D721Med (cell line): ENCODE data around the gene MRPL54.
A peak's percentile ranks its signal among the peaks of the same experiment; 100 is the strongest.
"Not testable (repeated sequence)": the region's sequence is repeated elsewhere in the genome, so short reads cannot be mapped to it uniquely, and the experiment has no call there.

Experiments
- DNase-seq: peaks from one replicate; pipeline ENCODE4 v3.0.0; 2011; ENCODE audit warnings: low spot score; ENCODE audit not compliant: insufficient read length
- FAIRE-seq: peaks from 2 replicates; lab custom pipeline; 2011; peaks lifted over from hg19 to GRCh38; lab: Jason Lieb, UNC
- CTCF ChIP-seq: IDR thresholded peaks from 2 replicates; pipeline ENCODE4 v1.5.1; 2012; ENCODE audit warnings: mild to moderate bottlenecking, control low read depth; ENCODE audit not compliant: insufficient read depth; ENCODE audit errors: missing control alignments

The MRPL54 gene

GRCh38 chr19:3765121-3765520 lies 2.6 kb downstream of the MRPL54 start:
- no peak for FAIRE-seq
- no peak for DNase-seq
- no peak for TF ChIP-seq CTCF

DNA sequence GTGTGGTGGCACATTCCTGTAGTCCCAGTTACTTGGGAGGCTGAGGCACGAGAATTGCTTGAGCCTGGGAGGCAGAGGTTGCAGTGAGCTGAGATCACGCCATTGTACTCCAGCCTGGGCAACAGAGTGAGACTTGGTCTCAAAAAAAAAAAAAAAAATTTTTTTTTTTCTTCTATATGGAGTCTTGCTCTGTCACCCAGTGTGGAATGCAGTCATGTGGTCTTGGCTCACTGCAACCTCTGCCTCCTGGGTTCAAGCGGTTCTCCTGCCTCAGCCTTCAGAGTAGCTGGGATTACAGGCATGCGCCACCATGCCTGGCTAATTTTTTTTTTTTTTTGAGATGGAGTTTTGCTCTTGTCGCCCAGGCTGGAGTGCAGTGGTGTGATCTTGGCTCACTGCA lies 3.3 kb downstream of the MRPL54 start:
- not testable (repeated sequence) for DNase-seq, FAIRE-seq

DNA sequence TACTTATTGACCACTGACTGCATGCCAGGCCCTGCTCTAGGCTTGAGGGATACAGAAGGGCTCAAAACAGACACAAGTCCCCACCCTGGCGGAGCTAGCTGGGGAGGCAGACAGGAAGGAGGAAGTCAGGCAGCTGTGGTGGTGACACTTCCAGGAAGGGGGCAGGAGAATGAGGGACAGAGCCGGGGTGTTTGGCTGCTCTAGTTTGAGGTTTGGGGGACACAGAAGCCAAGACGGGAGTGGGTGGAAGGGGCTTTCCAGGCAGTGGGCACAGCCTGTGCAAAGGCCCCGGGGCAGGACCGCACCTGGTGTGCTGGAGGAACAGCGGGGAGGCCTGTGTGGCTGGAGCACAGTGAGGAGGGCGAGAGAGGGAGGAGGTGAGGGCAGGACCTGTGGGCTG lies 4.0 kb downstream of the MRPL54 start:
- FAIRE-seq (no peak), DNase-seq (no peak)
- TF ChIP-seq CTCF, result no peak

- DNase-seq (no peak), FAIRE-seq (no peak)
- TF ChIP-seq CTCF, result no peak
Measured at GRCh38 chr19:3767050-3767449, 4.6 kb downstream of the MRPL54 start.

- DNase-seq (peak; percentile 76), FAIRE-seq (no peak)
- TF ChIP-seq CTCF, result no peak
Measured at GRCh38 chr19:3768015-3768747, 5.7 kb downstream of the MRPL54 start.

GRCh38 chr19:3768748-3769099 lies 6.2 kb downstream of the MRPL54 start:
- DNase-seq (no peak), FAIRE-seq (no peak)
- TF ChIP-seq CTCF, result no peak

- TF ChIP-seq CTCF, result no peak
- no peak for DNase-seq
- FAIRE-seq, result no peak
Measured at GRCh38 chr19:3769494-3769893, 7.0 kb downstream of the MRPL54 start.
